ENCODE measurements around the gene SAMHD1.
"Not testable (repeated sequence)": the region's sequence is repeated elsewhere in the genome, so short reads cannot be mapped to it uniquely, and the experiment has no call there.

The SAMHD1 gene

GRCh38 chr20:36916199-36916598 lies 35.3 kb downstream of the SAMHD1 start:
- no peak for DNase-seq (ENCODE audit: low spot score)

- peak; percentile 33 for DNase-seq (ENCODE audit: low spot score)
Measured at GRCh38 chr20:36908603-36909002, 42.9 kb downstream of the SAMHD1 start.

- not testable (repeated sequence) for DNase-seq (ENCODE audit: low spot score)
Measured at GRCh38 chr20:36906086-36906485, 45.4 kb downstream of the SAMHD1 start.

GRCh38 chr20:36905566-36905965 lies 45.9 kb downstream of the SAMHD1 start:
- not testable (repeated sequence) for DNase-seq (ENCODE audit: low spot score)

GRCh38 chr20:36904690-36905089 lies 46.8 kb downstream of the SAMHD1 start:
- DNase-seq (ENCODE audit: low spot score): no peak

- DNase-seq (ENCODE audit: low spot score): no peak
Measured at GRCh38 chr20:36895036-36895435, 56.5 kb downstream of the SAMHD1 start.

- DNase-seq (ENCODE audit: low spot score): no peak
Measured at GRCh38 chr20:36893801-36894200, 57.7 kb downstream of the SAMHD1 start.

GRCh38 chr20:36891211-36891610 lies 60.3 kb downstream of the SAMHD1 start:
- DNase-seq (ENCODE audit: low spot score): no peak

- no peak for DNase-seq (ENCODE audit: low spot score)
Measured at GRCh38 chr20:36890586-36890985, 60.9 kb downstream of the SAMHD1 start.

- DNase-seq (ENCODE audit: low spot score): no peak
Measured at GRCh38 chr20:36888880-36889516, 62.5 kb downstream of the SAMHD1 start.

- DNase-seq (ENCODE audit: low spot score): peak; percentile 37
Measured at GRCh38 chr20:36887752-36888090, 63.8 kb downstream of the SAMHD1 start.

GRCh38 chr20:36886859-36887751 lies 64.4 kb downstream of the SAMHD1 start:
- DNase-seq (ENCODE audit: low spot score): peak; percentile 92

GRCh38 chr20:36885356-36885755 lies 66.2 kb downstream of the SAMHD1 start:
- DNase-seq (ENCODE audit: low spot score): no peak

- DNase-seq (ENCODE audit: low spot score): no peak
Measured at GRCh38 chr20:36883977-36884535, 67.5 kb downstream of the SAMHD1 start.

- DNase-seq (ENCODE audit: low spot score): no peak
Measured at GRCh38 chr20:36881888-36882287, 69.6 kb downstream of the SAMHD1 start.

GRCh38 chr20:36881331-36881730 lies 70.2 kb downstream of the SAMHD1 start:
- DNase-seq (ENCODE audit: low spot score): no peak

GRCh38 chr20:36880741-36881250 lies 70.7 kb downstream of the SAMHD1 start:
- no peak for DNase-seq (ENCODE audit: low spot score)

- no peak for DNase-seq (ENCODE audit: low spot score)
Measured at GRCh38 chr20:36878941-36879340, 72.6 kb downstream of the SAMHD1 start.

GRCh38 chr20:36876473-36876833 lies 75.1 kb downstream of the SAMHD1 start:
- DNase-seq (ENCODE audit: low spot score): no peak

- DNase-seq (ENCODE audit: low spot score): no peak
Measured at GRCh38 chr20:36875702-36876472, 75.6 kb downstream of the SAMHD1 start, which contains the start of gene TLDC2. TSS of gene TLDC2 (plus strand) at chr20:36876138. CDS start at chr20:36876175, 37 bp downstream.

- not testable (repeated sequence) for DNase-seq (ENCODE audit: low spot score)
Measured at GRCh38 chr20:36875093-36875492, 76.4 kb downstream of the SAMHD1 start.

Measured in AG20443 (cell line).